ENCODE data around the gene PRKN.

GRCh38 chr6:161338015-161338414 is 1389.6 kb downstream of the PRKN start:
- no peak for TF ChIP-seq EZH2 (IDR thresholded peaks at IDR 0.05)
- TF ChIP-seq, protein P1, sequence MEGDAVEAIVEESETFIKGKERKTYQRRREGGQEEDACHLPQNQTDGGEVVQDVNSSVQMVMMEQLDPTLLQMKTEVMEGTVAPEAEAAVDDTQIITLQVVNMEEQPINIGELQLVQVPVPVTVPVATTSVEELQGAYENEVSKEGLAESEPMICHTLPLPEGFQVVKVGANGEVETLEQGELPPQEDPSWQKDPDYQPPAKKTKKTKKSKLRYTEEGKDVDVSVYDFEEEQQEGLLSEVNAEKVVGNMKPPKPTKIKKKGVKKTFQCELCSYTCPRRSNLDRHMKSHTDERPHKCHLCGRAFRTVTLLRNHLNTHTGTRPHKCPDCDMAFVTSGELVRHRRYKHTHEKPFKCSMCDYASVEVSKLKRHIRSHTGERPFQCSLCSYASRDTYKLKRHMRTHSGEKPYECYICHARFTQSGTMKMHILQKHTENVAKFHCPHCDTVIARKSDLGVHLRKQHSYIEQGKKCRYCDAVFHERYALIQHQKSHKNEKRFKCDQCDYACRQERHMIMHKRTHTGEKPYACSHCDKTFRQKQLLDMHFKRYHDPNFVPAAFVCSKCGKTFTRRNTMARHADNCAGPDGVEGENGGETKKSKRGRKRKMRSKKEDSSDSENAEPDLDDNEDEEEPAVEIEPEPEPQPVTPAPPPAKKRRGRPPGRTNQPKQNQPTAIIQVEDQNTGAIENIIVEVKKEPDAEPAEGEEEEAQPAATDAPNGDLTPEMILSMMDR (IDR thresholded peaks at IDR 0.05) = no peak
- TF ChIP-seq EZH2phosphoT487 (IDR thresholded peaks at IDR 0.05) = no peak

Measured in neural progenitor cell (in vitro differentiated cells).